NCI-H2196 (cell line): ENCODE results near the gene GLOD4.
"Not testable (repeated sequence)": the region's sequence is repeated elsewhere in the genome, so short reads cannot be mapped to it uniquely, and the experiment has no call there.

Experiments
- DNase-seq: peaks from one replicate; lab custom pipeline; 2025; ENCODE audit not compliant: unreplicated experiment; lab: John Stamatoyannopoulos, UW

The GLOD4 gene

GRCh38 chr17:781805-782731 lies at the start of gene GLOD4, which contains the start of gene MRM3:
Gene GLOD4, minus strand, starts transcription at chr17:782280. Its CDS starts 25 bp downstream, at chr17:782255.
Gene MRM3, plus strand, starts transcription at chr17:782353. Its CDS starts 26 bp downstream, at chr17:782379.
- peak; percentile 63 for DNase-seq

GRCh38 chr17:830950-831349 lies 48.9 kb upstream of the GLOD4 start:
- no peak for DNase-seq

- no peak for DNase-seq
Observed at GRCh38 chr17:830381-830780, 48.3 kb upstream of the GLOD4 start.

GRCh38 chr17:829614-830013 lies 47.5 kb upstream of the GLOD4 start:
- not testable (repeated sequence) for DNase-seq

- no peak for DNase-seq
Observed at GRCh38 chr17:828761-829160, 46.7 kb upstream of the GLOD4 start.

- DNase-seq, result no peak
Observed at GRCh38 chr17:826778-827177, 44.7 kb upstream of the GLOD4 start.

GRCh38 chr17:825216-825615 lies 43.1 kb upstream of the GLOD4 start:
- DNase-seq, result no peak

GRCh38 chr17:824378-824777 lies 42.3 kb upstream of the GLOD4 start:
- no peak for DNase-seq

GRCh38 chr17:823501-823902 lies 41.4 kb upstream of the GLOD4 start:
- DNase-seq, result no peak

GRCh38 chr17:819251-819650 lies 37.2 kb upstream of the GLOD4 start:
- no peak for DNase-seq

GRCh38 chr17:814371-814770 lies 32.3 kb upstream of the GLOD4 start:
- DNase-seq, result no peak

- DNase-seq, result no peak
Observed at GRCh38 chr17:812638-813204, 30.6 kb upstream of the GLOD4 start.

- DNase-seq, result no peak
Observed at GRCh38 chr17:811051-811784, 29.1 kb upstream of the GLOD4 start.

GRCh38 chr17:807523-808294 lies 25.6 kb upstream of the GLOD4 start:
- DNase-seq, result no peak

GRCh38 chr17:806781-807522 lies 24.9 kb upstream of the GLOD4 start:
- DNase-seq, result no peak

GRCh38 chr17:806346-806745 lies 24.3 kb upstream of the GLOD4 start:
- DNase-seq, result no peak

GRCh38 chr17:805886-806285 lies 23.8 kb upstream of the GLOD4 start:
- DNase-seq, result not testable (repeated sequence)

GRCh38 chr17:804541-805435 lies 22.7 kb upstream of the GLOD4 start:
- no peak for DNase-seq
